ENCODE results near the gene GPR162. TPM values are rescaled to one million over a fixed set of nuclear protein-coding genes. Genes with fewer than 3 reads are reported as not detected.

GPR162 gene
- total RNA-seq, 1 experiment from 2014 or later = 6.1 TPM

DNA sequence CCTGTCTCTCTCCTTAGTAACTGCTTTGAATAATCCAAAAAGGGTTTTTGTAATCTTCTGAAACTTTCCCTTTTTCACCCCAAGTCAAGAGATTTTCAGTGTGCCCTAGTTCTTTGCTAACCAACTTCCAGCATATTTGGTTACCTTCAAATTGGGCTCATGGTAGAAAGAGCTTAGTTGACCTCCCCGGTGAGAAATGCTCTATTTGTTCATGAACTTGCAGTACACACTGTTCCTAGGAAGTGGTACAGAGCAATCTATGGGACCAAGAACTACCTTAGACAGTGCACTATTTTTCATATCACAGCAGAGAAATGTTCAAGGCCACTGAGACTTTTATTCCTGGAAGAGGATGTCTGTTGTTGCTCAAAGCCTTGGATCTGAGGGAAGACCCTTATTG, 32.0 kb downstream of the GPR162 start:
- Histone ChIP-seq H2BK15ac (ENCODE audit: low read depth, low read length) (no peak overlapping the region), H3K27ac (ENCODE audit: insufficient read length, low read depth, low read length) (no peak overlapping the region), H3K9ac (ENCODE audit: extremely low read depth, insufficient read length, low read length) (no peak overlapping the region), H2AK5ac (ENCODE audit: insufficient read length, low read length) (no peak overlapping the region), H4K8ac (replicated peaks; ENCODE audit: insufficient read length, low read depth, low read length) (no peak overlapping the region), H3K4me1 (ENCODE audit: insufficient read depth, low read length) (no peaks in the 10 kb centered on the region; the same call in 1 of the 2 replicates), H2AFZ (ENCODE audit: low read length) (no peak overlapping the region), H4K20me1 (ENCODE audit: control insufficient read depth, insufficient read depth, insufficient read length) (peaks cover 2% of the 10 kb centered on the region), H4K91ac (ENCODE audit: insufficient read length, low read depth, low read length) (no peak overlapping the region), H2BK5ac (ENCODE audit: insufficient read length, low read length) (no peak overlapping the region), H3K79me1 (ENCODE audit: insufficient read depth, low read depth, low read length, poor library complexity, severe bottlenecking) (no peaks in the 10 kb centered on the region), H3K4me2 (ENCODE audit: insufficient read depth, insufficient read length, low read length) (no peak overlapping the region), H3K23me2 (ENCODE audit: insufficient read length, low read depth, low read length, poor library complexity, severe bottlenecking) (peaks cover 16% of the 10 kb centered on the region), H3K79me2 (ENCODE audit: insufficient read depth, low read length) (peaks cover 5% of the 10 kb centered on the region; the same call in 1 of the 2 replicates), H3T11ph (ENCODE audit: low read length) (no peak overlapping the region), H3K56ac (ENCODE audit: insufficient read length, low read depth, low read length) (no peak overlapping the region), H2BK12ac (ENCODE audit: insufficient read length, low read depth, low read length) (no peak overlapping the region), H3K4ac (ENCODE audit: low read depth, low read length) (no peak overlapping the region), H3K9me3 (ENCODE audit: control insufficient read depth, low read depth, low read length) (no peaks in the 10 kb centered on the region), H3K27me3 (ENCODE audit: insufficient read depth, low read length) (no peaks in the 10 kb centered on the region), H3K14ac (ENCODE audit: insufficient read depth, low read length) (no peak overlapping the region), H2BK120ac (ENCODE audit: low read depth, low read length, poor library complexity, severe bottlenecking) (no peak overlapping the region), H2BK20ac (ENCODE audit: low read depth, low read length, poor library complexity, severe bottlenecking) (no peak overlapping the region), H3K18ac (ENCODE audit: insufficient read length, low read depth, low read length) (no peak overlapping the region), H4K5ac (ENCODE audit: insufficient read length, low read depth, low read length) (no peak overlapping the region), H3K23ac (ENCODE audit: insufficient read length, low read depth, low read length) (no peak overlapping the region)
- Mint-ChIP-seq H3K9me3 (no peaks in the 10 kb centered on the region; a peak in 1 of 5 replicates), H3K4me1 (peaks cover 24 to 26% of the 10 kb centered on the region in 2 experiments), H3K36me3 (ENCODE audit: insufficient read depth in 1 of 3, low read depth in 3 of 3) (peaks cover 27 to 60% (median 59%) of the 10 kb centered on the region in 3 experiments; a peak in 6 of 7 replicates), H3K27ac (peak overlapping the region in 2 of 3 experiments; percentile 71 to 84; a peak in 3 of 7 replicates), H3K27me3 (ENCODE audit: low read depth) (no peaks in the 10 kb centered on the region), H3K4me3 (peak overlapping the region; percentile 94 to 98)
- no CpG with 5 or more reads among the region's 1 CpG for WGBS (ENCODE audit: extremely low coverage, insufficient read length, low lambda C conversion rate)
- TF ChIP-seq, protein P1, sequence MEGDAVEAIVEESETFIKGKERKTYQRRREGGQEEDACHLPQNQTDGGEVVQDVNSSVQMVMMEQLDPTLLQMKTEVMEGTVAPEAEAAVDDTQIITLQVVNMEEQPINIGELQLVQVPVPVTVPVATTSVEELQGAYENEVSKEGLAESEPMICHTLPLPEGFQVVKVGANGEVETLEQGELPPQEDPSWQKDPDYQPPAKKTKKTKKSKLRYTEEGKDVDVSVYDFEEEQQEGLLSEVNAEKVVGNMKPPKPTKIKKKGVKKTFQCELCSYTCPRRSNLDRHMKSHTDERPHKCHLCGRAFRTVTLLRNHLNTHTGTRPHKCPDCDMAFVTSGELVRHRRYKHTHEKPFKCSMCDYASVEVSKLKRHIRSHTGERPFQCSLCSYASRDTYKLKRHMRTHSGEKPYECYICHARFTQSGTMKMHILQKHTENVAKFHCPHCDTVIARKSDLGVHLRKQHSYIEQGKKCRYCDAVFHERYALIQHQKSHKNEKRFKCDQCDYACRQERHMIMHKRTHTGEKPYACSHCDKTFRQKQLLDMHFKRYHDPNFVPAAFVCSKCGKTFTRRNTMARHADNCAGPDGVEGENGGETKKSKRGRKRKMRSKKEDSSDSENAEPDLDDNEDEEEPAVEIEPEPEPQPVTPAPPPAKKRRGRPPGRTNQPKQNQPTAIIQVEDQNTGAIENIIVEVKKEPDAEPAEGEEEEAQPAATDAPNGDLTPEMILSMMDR (conservative IDR thresholded peaks at IDR 0.05) = no peak
- DNase-seq = no peak
